GM21529 (cell line): ENCODE data around the gene MYPOP.
A peak's percentile ranks its signal among the peaks of the same experiment; 100 is the strongest.
"Not testable (repeated sequence)": the region's sequence is repeated elsewhere in the genome, so short reads cannot be mapped to it uniquely, and the experiment has no call there.

Source experiments
- ATAC-seq: cut with Tn5 transposase; IDR thresholded peaks from one replicate; pipeline ENCODE4 v1.9.1; 2021; ENCODE audit not compliant: unreplicated experiment

MYPOP gene

GRCh38 chr19:45911291-45911690 is 8.9 kb upstream of the MYPOP start:
- no peak for ATAC-seq

DNA sequence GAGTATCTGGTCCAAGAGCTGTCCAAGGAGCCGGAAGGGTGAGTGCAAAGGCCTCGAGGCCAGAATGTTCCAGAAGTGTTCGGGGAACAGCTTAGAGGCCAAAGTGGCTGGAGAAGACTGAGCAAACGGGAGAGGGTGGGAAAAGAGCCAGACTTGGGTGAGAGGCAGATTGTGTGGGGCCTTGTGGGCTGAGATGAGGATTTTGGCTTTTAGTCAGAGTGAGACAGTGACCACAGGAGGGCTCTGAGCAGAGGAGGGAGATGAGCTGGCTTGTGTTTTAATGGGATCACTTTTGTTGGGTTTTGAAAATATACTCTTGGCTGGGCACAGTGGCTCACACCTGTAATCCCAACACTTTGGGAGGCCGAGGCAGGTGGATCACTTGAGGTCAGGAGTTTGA is 6.5 kb upstream of the MYPOP start:
- no peak for ATAC-seq

GRCh38 chr19:45906221-45906620 is 3.8 kb upstream of the MYPOP start:
- no peak for ATAC-seq

GRCh38 chr19:45905011-45905410 is 2.6 kb upstream of the MYPOP start:
- no peak for ATAC-seq

DNA sequence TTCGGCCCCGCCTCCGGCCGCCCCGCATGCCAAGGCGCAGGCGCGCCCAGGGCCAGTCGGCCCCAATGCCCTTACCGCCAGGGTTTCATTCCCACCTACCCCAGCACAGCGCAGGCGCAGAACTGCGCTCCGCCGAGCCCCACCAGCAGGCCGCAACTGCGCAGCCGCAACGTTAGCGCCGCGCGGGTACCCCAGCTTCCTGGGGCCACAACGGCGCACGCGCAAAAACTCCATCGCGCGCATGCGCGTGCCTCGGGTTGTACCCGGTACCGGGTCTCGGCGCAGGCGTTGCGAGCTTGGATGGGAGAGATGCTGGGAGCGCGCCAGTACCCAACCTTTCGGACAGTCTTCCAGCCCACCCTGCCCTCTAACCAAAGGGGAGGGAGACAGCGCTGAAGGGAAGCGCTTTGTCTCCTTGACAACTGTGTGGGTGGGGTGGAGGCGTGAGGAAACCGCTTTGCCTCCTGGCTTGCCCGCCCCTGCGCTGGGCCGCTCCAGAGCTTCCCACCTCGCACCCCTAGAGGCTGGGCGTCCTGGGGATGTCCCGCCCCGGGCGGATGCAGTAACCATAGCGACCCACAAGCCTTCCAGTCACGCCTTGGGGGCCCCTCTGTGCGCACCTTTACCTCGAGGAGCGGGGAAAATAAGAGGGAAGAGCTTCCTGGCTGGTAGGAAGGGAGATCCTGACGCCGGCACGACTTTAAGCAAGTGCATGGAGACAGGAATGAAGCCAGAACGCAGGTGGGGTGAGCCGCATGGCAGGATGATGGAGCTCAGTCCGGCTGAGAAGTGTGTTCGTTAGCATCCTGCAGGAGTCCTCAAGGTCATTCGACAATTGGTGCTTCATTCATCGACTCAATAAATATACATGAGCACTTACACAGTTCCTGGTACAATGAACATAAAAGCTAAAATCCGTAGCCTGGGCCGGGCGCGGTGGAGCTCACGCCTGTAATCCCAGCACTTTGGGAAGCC is 525 bp upstream of the MYPOP start:
- ATAC-seq, result peak; percentile 77

- ATAC-seq, result no peak
Observed at GRCh38 chr19:45901432-45901911, 941 bp downstream of the MYPOP start.

- ATAC-seq, result no peak
Observed at GRCh38 chr19:45900738-45901431, 1.5 kb downstream of the MYPOP start.

DNA sequence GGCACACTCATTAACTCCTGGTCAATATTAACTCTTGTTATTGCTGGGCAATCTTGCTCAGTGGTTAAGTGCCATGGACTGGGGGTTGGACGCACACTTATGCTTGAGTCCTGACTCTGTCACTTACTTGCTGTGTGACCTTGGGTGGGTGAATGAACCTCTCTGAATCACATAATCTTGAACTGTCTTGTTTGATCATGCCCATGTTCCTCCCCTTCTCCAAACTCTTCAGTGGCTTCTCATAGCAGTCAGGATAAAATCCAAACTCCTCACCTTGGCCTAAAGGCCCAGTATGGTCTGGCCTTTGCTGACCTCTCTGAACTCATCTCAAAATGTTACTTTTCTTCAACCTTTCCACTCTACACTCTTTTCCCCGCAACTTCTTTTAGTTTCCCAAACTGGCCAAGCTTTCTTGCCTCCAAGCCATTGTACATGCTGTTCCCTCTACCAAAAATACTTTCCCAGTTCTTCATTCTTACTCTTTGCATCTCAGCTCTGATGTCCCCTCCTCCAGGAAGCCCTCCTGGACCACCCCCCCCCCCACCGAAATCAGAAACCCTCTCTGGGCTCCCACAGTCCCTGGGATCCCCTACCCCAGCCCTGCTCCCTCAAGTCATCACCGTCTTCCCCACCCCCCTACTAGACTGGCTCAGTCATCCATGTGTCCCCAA is 2.4 kb downstream of the MYPOP start:
- ATAC-seq, result no peak

GRCh38 chr19:45899253-45899652 is 3.2 kb downstream of the MYPOP start:
- ATAC-seq, result no peak

- no peak for ATAC-seq
Observed at GRCh38 chr19:45897261-45897812, 5.1 kb downstream of the MYPOP start.

DNA sequence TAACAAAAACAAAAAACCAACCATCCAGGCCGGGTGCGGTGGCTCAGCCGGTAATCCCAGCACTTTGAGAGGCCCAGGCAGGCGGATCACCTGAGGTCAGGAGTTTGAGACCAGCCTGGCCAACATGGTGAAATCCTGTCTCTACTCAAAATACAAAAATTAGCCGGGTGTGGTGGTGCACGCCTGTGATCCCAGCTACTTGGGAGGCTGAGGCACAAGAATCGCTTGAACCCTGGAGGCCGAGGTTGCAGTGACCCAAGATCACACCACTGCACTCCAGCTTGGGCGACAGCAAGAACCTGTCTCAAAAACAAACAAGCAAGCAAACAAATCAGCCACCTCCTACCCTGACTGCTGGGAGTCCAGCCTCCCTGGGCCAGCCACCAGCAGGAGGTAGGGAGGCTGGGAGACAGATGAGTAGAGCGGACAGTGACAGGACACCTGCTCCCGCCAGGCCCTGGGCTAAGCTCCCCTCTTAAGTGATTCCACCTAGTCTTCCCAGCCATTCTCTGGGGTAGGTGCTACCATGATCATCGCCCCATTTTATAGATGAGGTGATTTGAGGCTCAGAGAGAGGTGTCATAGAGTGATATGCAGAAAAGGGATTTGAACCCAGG is 6.3 kb downstream of the MYPOP start:
- not testable (repeated sequence) for ATAC-seq

DNA sequence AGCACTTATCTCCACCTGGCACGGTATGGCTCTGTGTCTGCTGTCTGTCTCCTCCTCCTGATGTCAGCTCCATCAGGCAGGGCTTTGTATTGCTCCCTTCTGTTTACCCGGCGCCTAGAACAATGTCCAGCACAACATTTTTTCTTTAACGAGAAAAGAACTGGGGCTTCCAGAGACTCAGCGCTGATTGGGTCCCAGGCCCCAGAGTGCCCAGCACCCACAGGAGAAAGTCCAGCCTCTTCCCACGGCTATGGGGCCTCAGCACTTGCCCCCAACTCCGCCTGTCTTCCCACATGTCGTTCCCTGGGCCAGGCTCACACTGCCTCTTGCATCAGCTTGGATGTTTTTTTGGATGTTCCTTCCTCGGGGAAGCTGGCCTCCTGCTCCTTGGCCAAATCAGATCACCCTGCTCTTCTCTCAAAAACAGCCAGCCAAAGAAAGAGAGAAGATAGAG is 6.9 kb downstream of the MYPOP start:
- no peak for ATAC-seq

- no peak for ATAC-seq
Observed at GRCh38 chr19:45890877-45891276, 11.5 kb downstream of the MYPOP start.

GRCh38 chr19:45889210-45889885 is 13.1 kb downstream of the MYPOP start:
- ATAC-seq, result no peak

DNA sequence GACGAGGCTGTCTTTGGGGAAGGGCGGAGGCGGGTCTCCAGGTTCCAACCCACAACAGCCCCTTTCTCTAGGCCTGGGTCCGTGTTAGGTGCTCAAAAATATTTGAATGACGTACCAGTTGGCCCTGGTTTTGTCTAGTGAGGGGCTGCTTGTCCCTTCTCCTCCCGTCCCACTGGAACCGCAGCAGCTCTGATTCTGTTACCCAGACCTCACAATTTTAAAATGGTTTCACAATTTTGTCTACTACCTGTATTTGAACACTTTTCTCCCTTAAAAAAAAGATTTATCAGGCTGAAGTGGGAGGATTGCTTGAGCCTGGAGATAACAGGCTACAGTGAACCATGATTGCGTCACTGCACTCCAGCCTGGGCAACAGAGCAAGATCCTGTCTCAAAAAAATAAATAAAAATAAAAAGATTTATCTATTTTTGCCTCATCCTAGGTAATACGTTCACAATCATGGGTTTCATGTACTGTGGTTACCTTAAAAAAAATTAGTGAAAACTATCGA is 15.2 kb downstream of the MYPOP start:
- ATAC-seq, result no peak

DNA sequence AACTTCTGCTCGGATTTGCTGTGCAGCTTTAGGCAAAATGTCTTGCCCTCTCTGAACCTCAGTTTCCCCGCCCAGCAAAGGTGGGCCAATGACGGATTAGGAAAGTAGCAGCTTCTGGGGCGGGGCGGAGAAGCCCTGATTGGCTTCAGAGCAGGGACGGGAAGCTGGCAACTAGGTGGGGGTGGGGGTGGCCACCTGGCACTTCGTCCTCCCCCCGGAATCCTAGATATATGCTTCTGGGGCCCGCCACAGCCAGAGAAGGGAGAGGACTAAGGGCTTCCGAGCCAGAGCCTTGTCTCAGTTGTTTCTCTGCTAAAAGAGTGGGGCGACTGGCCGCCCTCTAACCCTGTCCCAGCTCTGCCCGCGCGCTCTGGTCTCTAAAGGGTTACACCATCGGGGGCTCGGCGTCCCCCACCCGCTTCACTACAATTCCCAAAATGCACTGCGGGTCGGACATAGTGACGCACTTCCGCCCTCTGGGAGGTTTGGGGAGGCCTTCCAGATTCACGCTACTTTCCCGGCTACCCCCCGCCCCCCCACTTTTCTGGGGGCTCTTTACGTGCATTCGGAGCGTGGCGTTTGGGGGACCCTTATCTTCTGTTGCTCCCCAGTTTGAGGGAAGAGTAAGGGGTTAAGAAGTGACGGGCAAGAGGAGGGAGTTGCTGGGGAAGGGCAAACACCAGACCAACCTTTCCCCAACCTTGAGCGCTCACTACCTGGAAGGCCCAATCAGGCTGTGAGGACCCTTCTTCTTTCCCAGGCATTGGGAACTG is 15.8 kb downstream of the MYPOP start:
- ATAC-seq, result peak; percentile 52

DNA sequence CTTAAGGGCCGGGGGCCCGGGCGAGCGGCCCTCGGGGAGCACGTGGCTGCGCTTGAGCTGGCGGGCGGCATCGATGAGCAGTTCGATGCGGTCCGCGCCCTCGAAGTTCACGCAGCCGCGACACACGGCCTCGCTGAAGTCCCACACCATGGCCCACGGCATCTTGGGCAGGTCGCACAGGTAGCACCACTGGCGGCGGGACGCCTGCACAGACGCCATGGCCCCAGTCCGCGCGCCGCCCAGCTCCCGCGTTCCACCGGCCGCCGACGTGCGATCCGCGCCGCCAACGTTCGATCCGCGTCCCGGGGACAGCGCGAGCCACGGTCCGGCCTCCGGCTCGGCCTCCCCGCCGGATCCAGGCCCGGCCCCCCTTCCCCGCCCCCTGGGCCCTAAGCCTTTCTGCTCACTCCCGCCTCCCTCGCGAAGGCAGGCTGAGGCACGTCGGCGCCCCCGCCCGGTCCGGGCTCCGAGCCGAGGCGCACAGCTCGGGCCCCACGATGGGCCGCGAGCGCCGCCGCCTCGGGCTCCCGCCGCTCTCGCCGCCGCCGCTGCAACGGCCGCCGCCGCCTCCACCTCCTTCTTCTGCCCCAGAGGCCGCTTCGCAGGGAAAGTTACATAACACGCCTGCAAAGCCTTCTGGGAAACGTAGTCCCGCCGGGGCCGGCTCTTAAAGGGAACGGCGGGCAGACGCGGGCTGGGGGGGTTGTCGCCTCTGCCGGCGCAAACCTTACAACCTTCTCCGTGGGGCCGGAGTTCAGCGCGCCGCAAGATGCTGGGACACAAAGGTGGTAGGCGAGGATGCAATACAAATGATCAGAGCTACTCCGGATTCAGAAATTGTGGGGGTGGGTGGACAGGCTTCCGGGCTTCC is 16.6 kb downstream of the MYPOP start, which contains the start of gene IRF2BP1:
IRF2BP1 (minus strand) TSS at position 586 of the 871 bp plus-strand sequence; CDS start at position 219, 367 bp downstream.
- ATAC-seq, result peak; percentile 40
